Activated CD8-positive, alpha-beta memory T cell treated with anti-CD3 and anti-CD28 coated beads, Interleukin-2, amount 50 U/mL, for 48 hours (primary cell): ENCODE measurements around the gene GSTM3.
"Not testable (repeated sequence)": the region's sequence is repeated elsewhere in the genome, so short reads cannot be mapped to it uniquely, and the experiment has no call there.

Source experiments
- DNase-seq: peaks from one replicate; pipeline ENCODE4 v3.0.0-alpha.2; 2020

GSTM3 gene

DNA sequence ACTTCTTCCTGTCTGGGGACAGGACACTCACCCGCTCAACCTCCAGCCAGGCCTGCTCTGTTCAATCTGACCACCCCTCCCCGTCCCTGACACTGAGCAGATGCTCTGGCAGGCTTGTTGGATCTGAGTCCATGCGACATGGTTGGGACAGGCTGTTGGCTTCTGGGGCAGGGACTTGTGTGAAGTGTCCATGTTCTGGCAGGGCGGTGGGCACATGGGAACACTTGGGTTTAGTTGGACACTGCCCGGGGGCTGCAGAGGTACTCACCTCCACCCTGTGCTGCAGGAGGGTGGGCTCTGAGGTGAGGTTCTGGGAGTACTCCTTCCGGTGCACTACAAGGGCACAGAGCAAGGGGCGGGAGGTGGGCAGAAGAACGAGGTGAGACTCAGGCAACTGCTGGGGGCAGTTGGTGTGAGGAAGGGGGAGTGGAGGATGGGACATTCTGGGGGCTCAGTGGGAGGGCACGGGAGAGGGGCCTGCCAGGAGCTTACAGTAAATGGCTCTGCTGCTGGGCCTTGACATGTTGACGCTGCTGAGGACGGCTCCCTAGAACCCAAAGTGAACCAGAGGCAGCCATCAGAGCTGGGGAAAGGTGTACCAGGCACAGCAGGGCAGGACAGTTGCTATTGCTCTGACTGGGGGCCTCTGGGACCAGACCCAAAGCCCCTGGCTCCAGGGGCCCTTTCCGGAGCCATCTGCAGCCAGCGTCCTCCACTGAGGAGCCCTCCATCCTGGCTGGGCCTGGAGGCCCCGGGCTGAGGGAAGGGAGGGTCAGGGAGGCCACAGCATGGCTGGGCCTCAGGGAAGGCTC, 20.6 kb upstream of the GSTM3 start:
- peak; percentile 43 for DNase-seq

GRCh38 chr1:109760581-109761226, 19.9 kb upstream of the GSTM3 start:
- DNase-seq: peak; percentile 40

DNA sequence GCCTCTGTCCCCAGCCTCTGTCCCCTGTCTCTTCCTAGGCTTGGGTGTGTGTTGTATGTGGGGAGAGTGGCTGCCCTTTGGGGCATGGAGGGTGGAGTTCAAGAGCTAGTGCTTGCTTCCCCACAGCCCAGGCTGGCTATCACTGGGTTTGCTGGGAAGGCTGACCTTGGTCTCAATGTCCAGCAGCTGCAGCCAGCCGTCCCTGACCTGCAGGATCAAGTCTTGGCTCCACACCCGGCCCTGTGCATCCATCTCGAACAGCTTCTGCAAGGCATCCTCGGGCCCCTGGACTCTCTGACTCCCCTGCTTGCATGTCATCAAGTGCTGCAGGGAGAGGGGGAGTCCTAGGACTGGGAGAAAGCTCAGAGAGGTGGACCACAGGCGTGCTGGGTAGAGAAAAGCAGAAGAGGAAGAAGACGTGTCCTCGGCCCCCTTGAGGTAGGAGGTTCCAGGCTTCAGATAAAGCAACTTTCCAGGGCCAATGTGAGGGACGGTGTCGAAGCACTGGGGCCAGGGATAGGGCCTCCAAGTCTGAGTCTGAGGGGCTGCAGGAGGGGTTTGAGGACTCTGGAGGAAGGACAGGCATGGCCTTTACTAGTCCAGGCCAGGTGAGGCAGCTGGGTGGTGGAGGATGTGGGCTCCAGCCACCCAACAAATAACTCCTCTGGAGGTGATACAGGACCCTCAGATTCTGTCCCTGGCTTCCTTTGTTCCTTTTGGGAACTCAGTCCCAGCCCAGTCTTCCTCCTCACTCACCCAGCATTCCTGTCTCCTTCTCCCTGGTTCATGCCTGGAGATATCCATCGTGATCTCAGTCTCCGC, 18.9 kb upstream of the GSTM3 start:
- DNase-seq: peak; percentile 47

DNA sequence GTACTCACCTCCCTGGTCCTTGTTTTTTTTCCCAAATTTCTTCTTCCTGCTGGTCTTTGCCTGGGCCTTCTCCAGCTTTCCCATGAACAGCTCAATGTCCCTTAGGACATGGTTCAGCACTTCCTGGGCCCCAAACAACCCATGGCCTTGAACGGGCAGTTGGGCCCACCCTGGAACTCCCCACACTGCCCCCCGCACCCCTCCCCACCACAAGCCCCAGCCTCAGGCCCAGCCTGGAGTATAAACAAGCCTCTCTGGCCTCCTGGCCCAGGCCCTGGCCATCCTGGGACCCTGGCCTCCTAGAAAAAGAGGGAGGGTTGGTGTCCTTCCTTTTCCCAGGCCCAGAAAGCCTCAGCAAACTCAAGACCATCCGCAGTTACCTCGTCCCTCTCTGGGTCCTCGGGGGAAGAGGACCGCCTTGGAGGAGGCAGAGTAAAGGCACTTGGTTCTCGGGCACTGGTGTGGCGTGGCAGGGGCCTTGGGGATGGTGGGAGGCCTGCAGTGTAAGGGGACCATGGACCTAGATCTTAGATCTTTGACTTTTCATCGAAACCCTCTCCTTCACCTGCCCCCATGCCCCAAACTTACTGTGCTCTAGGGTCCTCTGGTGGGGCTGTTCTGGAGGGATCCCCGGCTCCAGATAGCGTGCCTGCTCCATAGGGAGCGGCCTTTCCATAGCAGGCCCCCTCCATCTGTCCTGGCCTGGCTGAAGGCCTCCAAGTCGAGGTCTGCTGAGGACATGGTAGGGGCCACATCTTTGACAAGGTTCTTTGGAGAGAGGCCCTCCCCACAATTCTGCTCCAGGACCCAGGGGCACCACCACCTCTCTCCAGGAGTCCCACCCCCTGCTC, 17.3 kb upstream of the GSTM3 start:
- peak; percentile 39 for DNase-seq

- peak; percentile 32 for DNase-seq
Measured at GRCh38 chr1:109756848-109757521, 16.1 kb upstream of the GSTM3 start.

GRCh38 chr1:109756325-109756724, 15.5 kb upstream of the GSTM3 start:
- peak; percentile 30 for DNase-seq

- DNase-seq: no peak
Measured at GRCh38 chr1:109754738-109755137, 13.9 kb upstream of the GSTM3 start.

GRCh38 chr1:109751531-109752260, 10.9 kb upstream of the GSTM3 start:
- DNase-seq: no peak

GRCh38 chr1:109750920-109751319, 10.1 kb upstream of the GSTM3 start:
- no peak for DNase-seq

- peak; percentile 30 for DNase-seq
Measured at GRCh38 chr1:109750241-109750882, 9.5 kb upstream of the GSTM3 start.

- no peak for DNase-seq
Measured at GRCh38 chr1:109749221-109749620, 8.4 kb upstream of the GSTM3 start.

GRCh38 chr1:109748311-109748710, 7.5 kb upstream of the GSTM3 start:
- not testable (repeated sequence) for DNase-seq

GRCh38 chr1:109739738-109740614, 862 bp downstream of the GSTM3 start:
- peak; percentile 90 for DNase-seq

- DNase-seq: no peak
Measured at GRCh38 chr1:109733236-109733870, 7.5 kb downstream of the GSTM3 start.

DNA sequence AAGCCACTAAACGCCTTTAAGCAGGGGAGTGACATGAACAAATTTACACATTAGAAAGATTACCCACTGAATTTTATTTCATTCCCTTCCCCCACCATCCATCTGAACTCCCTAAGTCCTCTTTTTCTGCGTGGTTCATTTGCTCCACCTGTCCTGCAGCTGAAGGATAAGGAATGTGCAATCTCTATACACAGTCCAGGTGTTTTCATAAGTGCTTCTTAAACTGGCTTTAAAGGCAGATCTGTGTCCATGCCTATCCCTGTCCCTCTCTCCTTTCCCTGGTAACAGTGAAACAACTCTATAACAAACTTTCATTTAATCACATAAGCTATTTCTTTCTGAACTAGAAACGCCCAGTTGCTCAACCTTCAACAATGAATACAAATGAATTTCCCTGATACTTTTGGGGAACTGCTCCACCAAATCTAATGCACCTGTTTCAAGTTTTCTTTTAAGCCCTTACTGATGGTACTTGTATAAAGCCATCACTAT, 8.4 kb downstream of the GSTM3 start:
- DNase-seq: no peak

- DNase-seq: no peak
Measured at GRCh38 chr1:109730666-109731065, 10.2 kb downstream of the GSTM3 start.

DNA sequence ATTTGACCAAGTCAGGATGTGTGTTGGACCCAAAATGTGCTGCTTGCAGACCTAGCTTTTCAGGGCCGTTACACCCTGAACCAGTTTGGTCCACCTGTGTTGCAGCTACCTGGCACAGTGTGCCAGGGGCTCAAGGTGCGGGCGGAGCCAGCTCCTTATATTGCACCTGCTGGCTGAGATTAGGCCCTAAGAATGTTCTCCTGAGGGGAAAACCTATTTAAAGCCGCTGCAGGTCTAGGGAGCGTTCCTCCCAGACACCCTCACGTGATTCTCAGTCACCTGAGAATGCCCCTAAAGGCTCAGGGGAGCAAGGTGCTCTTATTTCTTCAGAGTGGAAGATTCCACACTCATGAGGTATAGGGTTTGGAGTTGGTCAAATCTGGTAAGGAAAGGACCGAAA, 12.0 kb downstream of the GSTM3 start:
- no peak for DNase-seq

DNA sequence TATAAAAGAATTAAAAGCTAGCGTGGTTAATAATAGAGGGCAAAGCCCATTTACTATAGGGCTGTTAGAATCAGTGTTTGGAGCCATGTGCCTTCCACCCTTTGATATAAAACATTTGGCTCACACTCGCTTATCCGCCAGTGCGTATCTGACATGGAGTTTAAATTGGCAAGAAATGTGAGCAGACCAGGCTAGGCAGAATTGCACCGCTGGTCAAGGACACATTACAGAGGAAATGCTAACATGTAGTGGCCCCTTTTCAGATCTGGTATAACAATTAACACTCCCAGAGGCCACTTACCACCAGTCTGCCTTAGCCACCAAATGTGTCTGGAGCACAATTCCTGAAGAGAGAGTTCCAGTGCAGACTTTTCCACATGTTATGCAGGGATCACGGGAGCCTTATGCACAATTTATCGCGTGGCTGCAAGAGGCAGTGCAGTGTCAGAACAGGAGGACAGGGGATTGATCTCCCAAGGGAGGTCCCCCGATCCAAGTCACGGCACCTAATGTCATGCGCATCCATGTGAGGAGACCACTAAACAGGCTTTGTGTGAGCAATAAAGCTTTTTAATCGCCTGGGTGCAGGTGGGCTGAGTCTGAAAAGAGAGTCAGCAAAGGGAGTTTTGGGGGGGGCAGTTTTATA, 14.0 kb downstream of the GSTM3 start:
- DNase-seq: no peak
